ENCODE data around the gene ADGRV1.

The ADGRV1 gene

DNA sequence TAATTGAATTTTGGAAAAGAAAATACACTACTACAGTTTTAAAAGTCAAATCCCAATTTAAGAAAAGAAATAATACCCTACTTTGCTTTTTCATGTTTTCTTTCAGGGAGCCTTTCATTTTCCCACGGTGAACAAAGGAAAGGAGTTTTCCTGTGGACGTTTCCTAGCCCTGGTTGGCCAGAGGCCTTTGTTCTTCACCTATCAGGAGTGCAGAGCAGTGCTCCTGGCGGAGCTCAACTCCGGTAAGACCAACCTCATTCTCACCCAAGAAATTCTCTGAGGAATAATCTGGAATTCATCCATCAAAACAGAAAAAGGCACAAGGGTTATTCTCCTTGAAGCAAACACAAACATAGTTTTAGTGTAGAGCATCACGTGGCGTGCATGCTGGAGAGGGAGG is 248.9 kb downstream of the ADGRV1 start:
- TF ChIP-seq, protein P1, sequence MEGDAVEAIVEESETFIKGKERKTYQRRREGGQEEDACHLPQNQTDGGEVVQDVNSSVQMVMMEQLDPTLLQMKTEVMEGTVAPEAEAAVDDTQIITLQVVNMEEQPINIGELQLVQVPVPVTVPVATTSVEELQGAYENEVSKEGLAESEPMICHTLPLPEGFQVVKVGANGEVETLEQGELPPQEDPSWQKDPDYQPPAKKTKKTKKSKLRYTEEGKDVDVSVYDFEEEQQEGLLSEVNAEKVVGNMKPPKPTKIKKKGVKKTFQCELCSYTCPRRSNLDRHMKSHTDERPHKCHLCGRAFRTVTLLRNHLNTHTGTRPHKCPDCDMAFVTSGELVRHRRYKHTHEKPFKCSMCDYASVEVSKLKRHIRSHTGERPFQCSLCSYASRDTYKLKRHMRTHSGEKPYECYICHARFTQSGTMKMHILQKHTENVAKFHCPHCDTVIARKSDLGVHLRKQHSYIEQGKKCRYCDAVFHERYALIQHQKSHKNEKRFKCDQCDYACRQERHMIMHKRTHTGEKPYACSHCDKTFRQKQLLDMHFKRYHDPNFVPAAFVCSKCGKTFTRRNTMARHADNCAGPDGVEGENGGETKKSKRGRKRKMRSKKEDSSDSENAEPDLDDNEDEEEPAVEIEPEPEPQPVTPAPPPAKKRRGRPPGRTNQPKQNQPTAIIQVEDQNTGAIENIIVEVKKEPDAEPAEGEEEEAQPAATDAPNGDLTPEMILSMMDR (conservative IDR thresholded peaks at IDR 0.05; ENCODE audit: low read length): no peak
- TF ChIP-seq EZH2phosphoT487 (IDR thresholded peaks at IDR 0.05; ENCODE audit: borderline replicate concordance): no peak
- Histone ChIP-seq H3K9ac (ENCODE audit: low read depth, low read length, poor library complexity, severe bottlenecking) (no peak overlapping the region), H3K36me3 (ENCODE audit: insufficient read depth, low read length) (no peaks in the 10 kb centered on the region)

DNA sequence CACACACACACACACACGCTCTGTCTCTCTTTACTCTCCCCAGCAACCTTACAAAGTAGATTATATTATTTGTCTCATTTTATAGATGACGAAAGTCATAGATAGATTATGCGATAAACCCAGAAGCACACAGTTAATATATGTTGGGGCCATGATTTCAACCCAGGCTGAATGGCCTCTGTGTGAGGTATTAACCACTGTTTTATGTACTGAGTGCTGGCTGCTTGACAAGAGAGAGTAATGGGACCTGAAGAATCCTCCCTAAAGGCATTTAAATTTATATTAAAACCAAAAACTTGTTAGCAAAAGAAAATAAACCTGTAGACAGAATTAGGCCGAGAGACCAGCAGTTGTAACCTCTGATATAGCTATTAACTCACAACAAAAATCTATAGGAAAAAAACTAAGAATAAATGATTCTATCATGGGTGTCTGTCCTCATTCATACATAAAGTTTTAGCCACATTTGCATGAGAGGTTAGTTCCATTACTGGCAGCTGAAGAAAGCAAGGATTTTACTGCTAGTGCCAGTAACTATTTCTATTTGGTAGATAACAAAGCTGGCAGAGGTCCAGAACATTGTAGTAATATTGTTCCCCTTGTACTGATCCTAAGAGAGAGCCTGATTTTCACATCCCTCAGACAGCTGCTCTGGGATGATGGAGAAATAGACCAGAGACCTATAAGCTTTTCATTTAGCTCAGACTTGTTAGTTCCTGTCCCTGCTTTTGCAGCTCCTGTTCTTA is 250.9 kb downstream of the ADGRV1 start:
- H3K4me2 ChIP-seq (ENCODE audit: low read depth, low read length, poor library complexity, severe bottlenecking): no peak overlapping the region

More for the DNA sequence above, 248.9 kb downstream of the ADGRV1 start:
- H3K9me3 ChIP-seq (ENCODE audit: insufficient read depth, low read depth, low read length): no peaks in the 10 kb centered on the region
- no peaks in the 10 kb centered on the region for H4K20me1 ChIP-seq (ENCODE audit: insufficient read depth, low read length, poor library complexity, severe bottlenecking)
- no peaks in the 10 kb centered on the region for H3K27me3 ChIP-seq (ENCODE audit: insufficient read depth, low read length, poor library complexity, severe bottlenecking)
- H3K9me2 ChIP-seq (replicated peaks; ENCODE audit: low read depth, low read length): no peaks in the 10 kb centered on the region
- no peak overlapping the region for H2AFZ ChIP-seq (ENCODE audit: low read length)
- H3K4me3 ChIP-seq (ENCODE audit: low read length, poor library complexity, severe bottlenecking): no peak overlapping the region
- H3K4me2 ChIP-seq (ENCODE audit: low read depth, low read length, poor library complexity, severe bottlenecking): no peak overlapping the region
- H3K4me1 ChIP-seq (ENCODE audit: insufficient read depth, low read length, poor library complexity, severe bottlenecking): no peaks in the 10 kb centered on the region
- no peaks in the 10 kb centered on the region for H3K79me2 ChIP-seq (ENCODE audit: insufficient read depth, low read length)
- no peaks in the 10 kb centered on the region for H3F3A ChIP-seq (ENCODE audit: low read depth)

DNA sequence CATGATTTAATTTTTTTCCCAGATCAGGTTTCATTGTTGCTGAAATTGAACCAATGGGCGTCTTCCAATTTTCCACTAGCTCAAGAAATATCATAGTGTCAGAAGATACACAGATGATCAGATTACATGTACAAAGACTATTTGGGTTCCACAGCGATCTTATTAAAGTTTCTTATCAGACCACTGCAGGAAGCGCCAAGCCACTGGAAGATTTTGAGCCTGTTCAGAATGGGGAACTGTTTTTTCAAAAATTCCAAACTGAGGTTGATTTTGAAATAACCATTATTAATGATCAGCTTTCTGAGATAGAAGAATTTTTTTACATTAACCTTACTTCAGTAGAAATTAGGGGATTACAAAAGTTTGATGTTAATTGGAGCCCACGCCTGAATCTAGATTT is 251.6 kb downstream of the ADGRV1 start:
- TF ChIP-seq, protein P1 (conservative IDR thresholded peaks at IDR 0.05; ENCODE audit: low read length): no peak
- no peak for TF ChIP-seq EZH2phosphoT487 (IDR thresholded peaks at IDR 0.05; ENCODE audit: borderline replicate concordance)
- H3K9me3 ChIP-seq (ENCODE audit: insufficient read depth, low read depth, low read length): no peaks in the 10 kb centered on the region
- no peaks in the 10 kb centered on the region for H3F3A ChIP-seq (ENCODE audit: low read depth)
- H3K27me3 ChIP-seq (ENCODE audit: insufficient read depth, low read length, poor library complexity, severe bottlenecking): no peaks in the 10 kb centered on the region
- H3K4me2 ChIP-seq (ENCODE audit: low read depth, low read length, poor library complexity, severe bottlenecking): no peak overlapping the region
- no peaks in the 10 kb centered on the region for H3K36me3 ChIP-seq (ENCODE audit: insufficient read depth, low read length)
- H2AFZ ChIP-seq (ENCODE audit: low read length): no peak overlapping the region
- H3K9ac ChIP-seq (ENCODE audit: low read depth, low read length, poor library complexity, severe bottlenecking): no peak overlapping the region
- H3K4me3 ChIP-seq (ENCODE audit: low read length, poor library complexity, severe bottlenecking): no peak overlapping the region
- H3K9me2 ChIP-seq (replicated peaks; ENCODE audit: low read depth, low read length): no peaks in the 10 kb centered on the region
- no peaks in the 10 kb centered on the region for H3K79me2 ChIP-seq (ENCODE audit: insufficient read depth, low read length)
- H4K20me1 ChIP-seq (ENCODE audit: insufficient read depth, low read length, poor library complexity, severe bottlenecking): no peaks in the 10 kb centered on the region
- no peaks in the 10 kb centered on the region for H3K4me1 ChIP-seq (ENCODE audit: insufficient read depth, low read length, poor library complexity, severe bottlenecking)

More for the DNA sequence above, 250.9 kb downstream of the ADGRV1 start:
- Histone ChIP-seq H3F3A (ENCODE audit: low read depth) (no peaks in the 10 kb centered on the region), H3K4me1 (ENCODE audit: insufficient read depth, low read length, poor library complexity, severe bottlenecking) (no peaks in the 10 kb centered on the region), H3K79me2 (ENCODE audit: insufficient read depth, low read length) (no peaks in the 10 kb centered on the region), H3K9me3 (ENCODE audit: insufficient read depth, low read depth, low read length) (no peaks in the 10 kb centered on the region), H3K4me3 (ENCODE audit: low read length, poor library complexity, severe bottlenecking) (no peak overlapping the region), H2AFZ (ENCODE audit: low read length) (no peak overlapping the region), H3K9ac (ENCODE audit: low read depth, low read length, poor library complexity, severe bottlenecking) (no peak overlapping the region), H3K27me3 (ENCODE audit: insufficient read depth, low read length, poor library complexity, severe bottlenecking) (no peaks in the 10 kb centered on the region), H3K36me3 (ENCODE audit: insufficient read depth, low read length) (no peaks in the 10 kb centered on the region), H3K9me2 (replicated peaks; ENCODE audit: low read depth, low read length) (no peaks in the 10 kb centered on the region), H4K20me1 (ENCODE audit: insufficient read depth, low read length, poor library complexity, severe bottlenecking) (no peaks in the 10 kb centered on the region)
- TF ChIP-seq, protein P1 (conservative IDR thresholded peaks at IDR 0.05; ENCODE audit: low read length): no peak
- TF ChIP-seq EZH2phosphoT487 (IDR thresholded peaks at IDR 0.05; ENCODE audit: borderline replicate concordance): no peak

Data from Loucy (cell line).